ENCODE results near the gene LRP1B.
"Not testable (repeated sequence)": the region's sequence is repeated elsewhere in the genome, so short reads cannot be mapped to it uniquely, and the experiment has no call there.

LRP1B gene

DNA sequence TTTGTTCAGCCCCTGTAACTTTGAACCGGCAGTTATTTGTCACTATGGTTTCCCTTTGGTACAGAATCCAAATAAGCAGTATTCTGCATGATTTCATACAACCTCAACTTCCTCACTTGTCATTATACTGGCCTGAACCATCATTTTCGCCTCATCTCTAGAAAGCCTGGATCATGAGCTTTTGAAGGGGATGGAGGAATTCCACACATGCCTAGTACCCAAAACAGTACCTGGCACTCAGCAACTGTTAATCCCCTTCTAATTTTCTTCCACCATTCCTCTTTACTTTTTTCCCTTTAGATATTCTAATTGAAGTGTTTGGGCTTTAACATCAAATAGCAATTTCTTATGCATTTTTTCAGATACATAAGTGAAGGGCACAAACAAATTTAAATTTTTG, 1776.3 kb downstream of the LRP1B start:
- no peak for DNase-seq

DNA sequence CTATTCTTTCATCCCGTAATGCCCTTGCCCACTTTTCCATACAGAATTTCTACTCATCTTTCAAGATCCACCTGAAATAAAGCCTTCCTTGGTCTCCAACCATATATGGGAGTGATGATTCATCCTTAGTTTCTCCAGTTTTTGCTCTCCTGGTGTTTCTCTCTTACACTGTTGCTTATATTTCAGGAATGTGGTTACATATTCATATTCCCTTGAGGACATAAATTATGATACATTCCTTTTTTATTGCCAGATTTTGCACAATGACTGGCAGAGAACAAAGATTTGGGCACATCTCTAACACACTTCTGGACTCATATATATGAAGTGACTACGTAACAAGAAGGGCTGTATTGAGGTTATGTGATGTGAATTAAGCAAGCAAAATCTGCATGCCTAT, 1777.3 kb downstream of the LRP1B start:
- DNase-seq, result no peak

DNA sequence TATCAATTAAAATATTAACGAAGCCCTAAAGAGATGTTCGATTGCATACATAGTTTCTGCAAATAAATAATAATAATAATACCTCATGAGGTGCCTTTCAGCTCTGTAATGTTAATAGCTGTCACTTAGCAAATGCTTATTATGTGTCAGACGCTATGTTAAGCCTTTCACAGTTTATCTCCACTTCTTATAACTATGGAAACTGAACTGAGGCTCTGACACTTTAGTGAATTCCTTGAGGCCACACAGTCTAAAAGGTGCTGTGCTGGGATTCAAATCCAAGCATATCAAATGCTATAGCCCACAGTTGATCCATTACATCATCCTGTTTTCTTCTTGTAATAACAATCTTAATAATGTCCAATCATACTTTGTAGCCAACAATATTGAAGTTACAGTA, 1779.1 kb downstream of the LRP1B start:
- no peak for DNase-seq

DNA sequence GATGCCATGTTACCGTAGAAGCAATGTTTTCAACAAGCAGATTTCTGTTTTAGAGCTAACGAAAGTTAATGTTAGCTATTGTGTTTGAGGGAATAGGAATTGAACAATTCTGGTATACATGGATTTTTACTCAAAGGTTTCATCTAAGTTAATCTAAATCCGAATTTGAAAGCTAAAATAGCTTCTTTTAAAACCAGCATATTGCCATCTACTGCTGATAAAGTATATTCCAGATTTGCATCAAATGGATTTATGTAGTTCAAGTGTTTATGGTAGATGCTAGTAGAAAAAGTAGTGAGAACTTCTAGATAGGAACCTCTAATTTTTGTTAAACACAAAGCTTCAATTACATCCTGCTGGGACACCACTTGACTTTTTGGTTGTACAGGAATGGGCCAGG, 1781.1 kb downstream of the LRP1B start:
- no peak for DNase-seq

DNA sequence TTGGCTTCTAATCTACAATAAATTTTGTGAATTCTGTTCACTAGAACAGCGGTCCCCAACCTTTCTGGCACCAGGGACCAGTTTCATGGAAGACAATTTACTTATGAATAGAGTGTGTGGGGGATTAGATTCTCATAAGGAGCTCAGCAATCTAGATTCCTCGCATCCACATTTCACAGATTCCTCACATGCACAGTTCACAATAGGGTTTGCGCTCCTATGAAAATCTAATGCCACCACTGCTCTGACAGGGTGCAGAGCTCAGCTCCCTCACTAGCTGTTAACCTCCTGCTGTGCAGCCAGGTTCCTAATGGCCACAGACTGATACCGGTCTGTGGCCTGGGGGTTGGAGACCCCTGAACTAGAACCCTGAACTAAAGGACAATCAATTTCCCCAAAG, 1782.0 kb downstream of the LRP1B start:
- DNase-seq, result no peak

DNA sequence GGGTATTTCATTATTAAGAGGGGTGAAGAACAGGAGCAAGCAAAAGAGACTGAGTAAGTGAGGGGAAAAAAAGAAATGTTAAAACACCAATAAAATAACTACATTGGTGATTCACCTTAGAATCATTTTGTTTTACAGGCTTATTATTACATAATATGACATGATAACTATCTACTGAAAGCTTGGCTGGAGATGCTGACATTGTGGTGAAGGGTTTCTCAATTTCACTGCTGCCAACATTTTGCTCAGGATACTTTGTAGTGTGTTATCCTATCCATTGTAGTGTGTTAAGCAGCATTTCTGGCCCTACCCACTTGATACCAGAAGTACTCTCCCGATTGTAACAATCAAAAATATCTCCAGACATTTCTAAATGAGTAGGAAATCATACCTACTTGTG, 1786.0 kb downstream of the LRP1B start:
- DNase-seq, result no peak

DNA sequence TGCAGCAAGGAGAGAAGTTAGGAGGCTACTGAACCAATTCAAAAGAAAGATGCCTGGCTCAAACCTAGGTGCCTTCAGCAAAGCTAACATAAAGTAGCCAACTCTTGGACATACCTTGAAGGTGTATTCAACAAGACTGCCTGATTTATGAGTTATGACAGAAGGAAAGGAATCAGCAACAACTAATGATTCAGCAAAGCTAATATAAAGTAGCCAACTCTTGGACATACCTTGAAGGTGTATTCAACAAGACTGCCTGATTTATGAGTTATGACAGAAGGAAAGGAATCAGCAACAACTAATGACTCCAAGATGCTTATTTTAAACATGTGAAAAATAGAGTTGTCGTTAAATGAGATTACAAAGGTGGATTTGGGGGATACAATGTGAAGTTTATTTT, 1786.5 kb downstream of the LRP1B start:
- not testable (repeated sequence) for DNase-seq

DNA sequence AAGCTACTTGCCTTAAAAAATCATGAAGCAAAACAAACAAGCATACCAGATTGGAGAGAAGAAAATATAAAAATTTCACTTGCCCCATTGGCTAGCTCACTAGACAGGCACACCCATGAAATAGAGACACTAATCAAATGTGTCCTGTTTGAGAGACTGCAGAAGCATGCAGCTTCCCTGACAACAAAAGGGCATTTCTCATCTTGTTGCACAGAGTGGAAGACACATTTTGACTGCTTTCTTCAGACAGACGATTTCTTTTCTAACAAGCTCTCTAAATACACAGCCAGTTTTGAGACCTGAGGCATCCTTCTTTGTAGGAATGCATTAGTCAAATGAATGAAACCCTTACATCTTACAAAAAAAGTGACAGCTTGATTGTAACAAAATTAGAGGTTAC, 1792.0 kb downstream of the LRP1B start:
- no peak for DNase-seq

DNA sequence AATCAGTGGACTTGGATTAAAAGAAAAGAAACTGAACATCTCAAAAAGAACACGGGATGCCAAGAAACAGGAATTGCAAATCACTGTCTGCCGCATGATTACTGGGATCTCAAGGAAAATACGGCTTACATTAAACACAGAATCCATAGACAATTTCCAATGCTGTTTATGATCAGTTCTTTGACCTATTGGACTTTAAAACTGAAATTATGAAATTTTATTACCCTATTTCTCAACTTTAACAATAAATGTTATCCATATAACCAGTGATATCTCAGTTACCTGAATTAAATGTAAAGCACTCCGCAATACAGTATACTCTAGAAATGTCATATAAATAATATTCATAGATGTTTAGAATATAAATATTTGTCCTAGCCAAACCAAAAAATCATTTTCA, 1793.8 kb downstream of the LRP1B start:
- no peak for DNase-seq

DNA sequence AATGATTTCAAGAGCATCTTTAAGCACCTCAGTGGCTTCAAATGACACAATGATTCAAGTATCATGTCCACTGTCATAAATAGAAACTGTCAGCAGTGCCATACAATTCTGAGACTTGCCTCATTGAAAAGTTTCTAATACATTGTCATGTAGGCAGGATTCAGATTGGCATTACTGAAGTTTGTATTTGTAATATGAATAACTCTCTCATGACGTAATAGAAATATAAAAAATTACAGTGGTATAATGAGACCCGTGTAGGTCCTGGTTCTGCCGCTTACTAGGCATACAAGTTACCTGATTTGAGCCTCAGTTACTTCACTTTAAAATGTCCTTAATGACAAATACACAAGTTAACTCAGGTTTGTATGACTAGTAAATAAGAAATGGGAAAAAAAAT, 1814.5 kb downstream of the LRP1B start:
- DNase-seq, result no peak

DNA sequence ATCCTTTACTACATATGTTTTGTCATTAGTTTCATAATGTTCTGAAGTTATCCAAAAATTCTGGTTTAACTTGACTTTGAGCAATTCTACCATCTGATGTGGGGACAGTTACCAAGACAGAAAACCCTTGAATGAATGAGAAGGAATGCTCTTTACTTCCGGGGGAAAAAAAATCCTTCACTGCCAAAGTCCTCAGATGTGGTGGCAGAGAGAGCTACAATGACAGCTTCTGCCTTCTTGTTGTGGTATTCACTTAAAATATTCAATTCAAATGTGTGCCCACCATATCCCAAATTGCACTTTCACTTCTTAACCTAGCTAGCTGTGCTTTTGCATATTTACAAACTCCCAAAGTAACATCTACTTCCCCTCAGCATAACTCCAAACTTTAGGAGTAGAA, 1818.9 kb downstream of the LRP1B start:
- no peak for DNase-seq

DNA sequence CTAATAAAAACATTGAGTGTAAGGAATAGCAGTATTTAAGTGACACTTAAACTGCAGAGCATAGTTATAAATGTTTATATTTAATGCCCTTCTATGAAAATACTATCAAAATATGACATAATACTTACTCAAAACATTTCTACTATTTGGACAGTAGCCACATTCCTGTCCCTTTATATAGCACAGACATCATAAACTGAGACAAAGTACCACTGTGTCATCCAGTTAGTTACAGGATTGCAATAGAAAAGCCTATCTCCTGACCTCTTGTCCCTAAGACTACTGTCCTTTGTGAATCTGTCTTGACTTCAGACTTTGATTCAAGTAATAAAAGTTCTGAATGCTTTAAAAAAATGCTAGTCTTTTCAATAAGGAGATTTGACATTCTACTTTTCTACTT, 1822.1 kb downstream of the LRP1B start:
- no peak for DNase-seq

DNA sequence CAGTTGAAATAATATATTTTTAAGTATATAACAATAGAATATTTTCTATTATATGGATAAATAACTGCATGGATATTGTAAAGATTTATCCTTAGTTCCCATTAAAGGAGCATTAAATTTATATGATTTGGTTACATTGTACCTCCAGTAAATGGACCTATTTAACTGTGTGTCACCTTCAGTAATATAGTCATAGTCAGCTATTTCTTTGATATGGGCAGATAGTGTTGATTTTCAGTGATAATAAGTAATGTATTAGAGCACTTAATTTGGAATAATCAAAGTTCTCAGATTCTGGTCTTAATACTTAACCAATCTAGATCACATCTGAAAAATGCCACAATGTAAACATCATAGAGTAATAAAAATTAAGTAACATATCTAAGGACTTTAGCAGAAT, 1823.3 kb downstream of the LRP1B start:
- no peak for DNase-seq

DNA sequence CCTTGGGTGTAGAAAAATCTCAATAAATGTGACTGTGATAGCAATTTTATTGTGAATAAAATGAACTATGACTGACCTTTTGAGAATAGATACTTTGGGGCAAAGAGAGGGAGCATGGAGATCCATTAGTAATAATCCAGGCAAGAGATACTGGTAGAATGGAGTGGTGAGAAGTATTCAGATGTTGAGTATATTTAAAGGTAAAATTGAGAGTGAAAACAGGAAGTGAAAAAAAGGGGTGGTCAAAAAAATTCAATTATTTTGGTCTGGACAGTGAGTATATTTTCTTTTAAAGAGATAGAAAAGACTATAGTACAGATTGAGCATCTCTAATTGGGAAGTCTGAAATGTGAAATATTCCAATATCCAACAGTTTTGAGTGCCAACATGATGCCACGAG, 1835.0 kb downstream of the LRP1B start:
- DNase-seq, result no peak

DNA sequence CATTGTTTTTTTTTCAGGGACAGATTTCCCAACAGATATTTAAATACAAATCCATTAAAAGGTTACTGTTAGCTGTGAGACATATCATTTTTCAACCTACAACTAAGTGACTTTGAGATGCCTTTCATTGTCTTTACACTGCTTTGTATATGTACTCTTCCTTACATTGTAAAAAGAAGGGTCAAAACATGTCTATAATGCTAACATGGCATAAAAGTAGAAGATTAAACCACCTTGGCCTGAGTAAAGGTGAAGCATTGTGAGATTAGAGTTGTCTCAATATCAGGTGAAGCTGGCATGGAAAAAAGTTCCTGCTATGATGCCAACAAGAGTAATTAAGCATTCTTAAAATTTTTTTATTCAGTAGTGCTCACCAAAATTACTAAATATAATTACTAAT, 1842.1 kb downstream of the LRP1B start:
- DNase-seq, result no peak

DNA sequence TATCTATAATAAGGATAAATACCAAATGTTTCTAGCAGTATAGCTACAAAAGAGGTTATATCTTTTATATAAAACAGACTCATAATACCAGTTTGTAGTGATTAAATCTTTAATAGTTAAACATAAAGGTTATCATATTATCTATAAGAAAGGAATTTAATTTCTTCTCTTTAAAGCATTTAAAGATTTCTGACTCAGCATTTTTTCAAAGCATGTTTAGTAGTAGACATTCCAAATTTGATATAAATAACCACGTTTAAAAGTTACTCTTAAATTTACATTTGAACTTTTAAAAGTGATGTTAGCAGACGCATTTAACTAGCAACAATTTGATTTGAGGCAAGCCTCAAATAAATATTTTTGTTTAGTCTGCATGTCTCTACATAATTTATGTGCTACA, 1842.6 kb downstream of the LRP1B start:
- DNase-seq, result no peak

DNA sequence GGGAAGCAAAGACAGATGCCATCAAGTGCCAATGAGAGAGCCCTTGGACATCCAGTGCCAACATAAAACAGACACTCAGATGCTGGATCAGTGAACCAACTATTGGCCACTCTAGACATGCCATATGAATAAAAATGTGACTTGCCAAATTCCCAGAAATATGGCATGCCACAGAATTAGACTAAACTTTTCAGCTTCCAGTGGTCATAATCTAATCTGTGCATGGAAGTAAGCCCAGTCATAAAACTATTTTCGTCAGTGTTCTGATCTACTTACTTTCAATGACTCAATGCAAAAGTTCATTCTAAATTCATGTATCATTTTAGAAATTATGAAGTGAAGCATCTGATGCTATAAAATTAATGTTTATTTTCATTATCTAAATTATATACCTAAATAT, 1844.4 kb downstream of the LRP1B start:
- no peak for DNase-seq

DNA sequence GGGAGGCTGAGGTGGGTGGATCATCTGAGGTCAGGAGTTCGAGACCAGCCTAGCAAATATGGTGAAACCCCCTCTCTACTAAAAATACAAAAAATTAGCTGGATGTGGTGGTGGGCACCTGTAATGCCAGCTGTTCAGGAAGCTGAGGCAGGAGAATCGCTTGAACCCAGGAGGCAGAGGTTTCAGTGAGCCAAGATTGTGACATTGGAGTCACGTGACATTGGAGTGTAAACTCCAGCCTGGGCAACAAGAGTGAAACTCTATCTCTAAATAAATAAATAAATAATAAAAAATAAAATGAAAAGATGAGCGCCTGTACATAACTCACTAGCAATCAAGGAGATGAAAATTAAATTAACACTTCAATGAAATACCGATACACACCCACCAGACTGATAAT, 1853.5 kb downstream of the LRP1B start:
- DNase-seq, result not testable (repeated sequence)

DNA sequence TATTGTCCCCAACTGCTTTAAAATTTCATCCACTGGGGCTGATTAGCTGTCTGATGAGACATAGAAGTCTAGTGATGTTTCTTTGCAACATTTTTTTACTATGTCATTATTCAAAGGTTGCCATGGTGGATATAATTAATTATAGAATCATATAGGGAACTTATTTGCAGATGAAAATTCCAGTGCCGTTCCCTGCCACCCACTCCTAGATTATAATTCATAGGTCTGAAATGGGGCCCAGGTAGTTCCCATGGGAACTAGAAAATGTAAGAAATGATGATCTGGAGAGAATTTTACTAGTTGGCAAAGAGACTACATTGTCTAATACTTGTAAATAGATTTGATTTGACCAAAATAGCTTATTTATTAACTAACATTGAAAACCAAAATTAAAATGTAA, 1854.2 kb downstream of the LRP1B start:
- DNase-seq, result no peak

DNA sequence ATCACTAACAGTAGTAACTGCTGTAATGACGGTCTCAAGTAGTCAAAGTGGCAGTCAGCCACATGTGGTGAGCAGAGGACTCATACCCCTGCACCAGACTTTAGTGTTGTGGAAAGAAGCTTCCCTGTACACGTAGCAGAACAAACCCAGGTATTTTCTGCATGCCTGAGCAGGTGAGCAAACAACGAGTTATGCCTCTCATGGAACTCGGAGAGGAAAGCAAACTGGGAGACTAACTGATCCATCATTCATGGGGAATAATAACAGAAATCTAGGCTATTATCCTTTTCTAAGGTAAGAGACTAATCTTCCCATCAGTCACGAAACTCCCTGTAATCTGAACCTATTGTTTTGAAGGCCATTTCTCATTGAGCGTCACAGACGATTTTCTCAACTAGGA, 1855.4 kb downstream of the LRP1B start:
- DNase-seq, result no peak

DNA sequence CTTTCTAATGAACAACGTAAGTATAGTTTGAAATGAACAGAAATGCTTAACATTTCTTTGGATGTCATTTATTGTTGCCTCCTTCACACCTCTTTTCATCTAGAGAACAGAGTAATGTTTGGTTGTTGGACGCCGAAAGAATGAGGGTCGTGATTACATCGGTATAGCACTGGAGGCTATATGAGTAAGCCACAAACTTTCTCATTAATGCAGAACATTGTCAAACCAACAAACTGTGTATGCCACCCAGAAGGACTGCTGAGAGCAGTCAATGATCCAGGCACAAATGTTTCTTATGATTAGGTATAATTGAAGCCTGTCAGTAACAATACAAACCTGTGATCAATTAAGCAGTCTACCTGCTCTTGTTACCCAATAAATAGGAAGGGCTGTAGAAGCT, 1855.9 kb downstream of the LRP1B start:
- no peak for DNase-seq

DNA sequence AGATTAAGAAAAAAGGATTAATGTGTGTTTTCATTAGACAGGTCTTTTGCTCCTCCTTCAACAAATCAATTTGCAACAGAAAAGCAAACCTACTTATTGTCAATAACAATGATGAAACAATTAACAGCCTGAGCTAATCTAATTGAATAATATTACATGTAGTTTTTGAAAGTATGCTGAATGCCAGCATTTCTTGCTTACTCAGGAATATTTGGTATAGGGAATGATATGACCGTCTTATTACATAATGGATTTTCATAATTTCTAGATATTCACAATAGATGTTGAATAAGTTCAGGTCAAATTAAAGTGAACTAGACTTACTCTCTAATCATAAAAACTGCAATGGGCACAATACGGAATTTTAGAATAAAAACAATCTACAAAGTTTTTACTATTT, 1856.9 kb downstream of the LRP1B start:
- no peak for DNase-seq

DNA sequence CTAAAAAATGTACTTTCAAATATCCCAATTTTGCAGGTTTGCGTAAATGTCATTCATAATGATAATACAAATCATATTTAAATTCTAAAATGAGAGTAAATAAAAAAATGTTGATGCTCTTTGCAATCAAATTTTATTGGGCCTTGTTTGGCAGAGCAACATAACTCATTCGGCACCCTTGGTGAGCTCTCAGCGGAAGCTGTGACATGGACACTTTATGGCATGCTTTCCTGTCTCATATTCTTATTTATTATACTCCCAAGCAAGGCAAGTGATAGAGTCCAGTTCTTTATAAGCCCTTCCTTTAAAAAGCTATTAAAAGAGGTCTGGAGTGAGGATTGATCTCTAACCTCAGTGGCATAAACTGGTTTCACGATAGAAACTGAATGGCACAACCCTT, 1857.4 kb downstream of the LRP1B start:
- DNase-seq, result no peak

DNA sequence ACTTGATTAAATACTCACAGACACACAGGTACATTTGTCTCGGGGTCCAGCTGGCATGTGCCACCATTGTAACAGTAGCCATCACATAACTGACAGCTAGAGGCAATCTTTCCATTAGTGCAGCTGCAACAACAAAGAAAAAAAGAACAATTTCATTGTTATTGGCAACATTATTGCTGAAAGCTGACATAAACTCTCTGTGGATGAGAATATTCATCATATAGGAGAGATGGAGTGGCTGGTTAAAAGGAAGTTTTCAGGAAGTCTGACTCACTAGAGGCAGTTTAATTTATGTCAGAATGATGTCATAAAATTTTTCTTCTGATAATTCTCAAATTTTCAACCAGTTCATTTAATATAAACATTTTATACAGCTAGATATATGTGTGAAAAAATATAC, 1860.6 kb downstream of the LRP1B start:
- DNase-seq, result no peak

DNA sequence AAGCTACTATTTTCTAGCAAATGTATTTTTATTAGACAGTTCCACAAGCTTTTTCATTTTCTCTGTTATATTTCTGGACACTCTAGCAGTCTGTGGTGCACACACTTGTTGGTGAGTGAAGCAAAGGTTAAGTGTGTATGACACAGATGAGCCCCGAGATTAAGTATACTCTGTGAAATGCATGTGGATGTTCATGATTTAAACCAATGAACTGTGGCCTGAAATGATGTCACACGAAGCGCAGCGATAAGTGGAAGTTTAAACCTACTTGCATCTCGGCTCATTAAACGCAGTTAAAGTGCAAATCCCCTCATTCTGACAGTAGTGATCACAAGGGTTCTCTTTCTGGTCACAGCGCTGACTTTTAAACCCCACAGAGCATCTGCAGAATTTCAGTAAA, 1861.8 kb downstream of the LRP1B start:
- no peak for DNase-seq

DNA sequence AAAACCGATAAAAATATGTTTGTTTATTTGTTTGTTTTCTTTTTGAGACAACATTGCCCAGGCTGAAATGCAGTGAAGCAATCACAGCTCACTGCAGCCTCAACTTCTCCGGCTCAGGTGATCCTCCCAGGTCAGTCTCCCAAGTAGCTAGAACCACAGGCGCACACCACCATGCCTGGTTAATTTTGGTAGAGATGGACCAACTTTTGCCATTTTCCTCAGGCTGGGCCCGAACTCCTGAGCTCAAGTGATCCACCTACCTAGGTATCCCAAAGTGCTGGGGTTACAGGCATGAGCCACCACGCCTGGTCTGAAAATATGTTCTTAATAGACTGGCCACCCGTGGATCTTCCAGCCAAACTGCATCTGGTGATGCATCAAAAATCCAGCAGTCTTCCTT, 1867.9 kb downstream of the LRP1B start:
- no peak for DNase-seq

Measured in CD4-positive, alpha-beta T cell treated with Interleukin-17A for 4 hours (primary cell).